ENCODE measurements around the gene AMMECR1.
A peak's percentile ranks its signal among the peaks of the same experiment; 100 is the strongest.
"Not testable (repeated sequence)": the region's sequence is repeated elsewhere in the genome, so short reads cannot be mapped to it uniquely, and the experiment has no call there.

AMMECR1 gene

DNA sequence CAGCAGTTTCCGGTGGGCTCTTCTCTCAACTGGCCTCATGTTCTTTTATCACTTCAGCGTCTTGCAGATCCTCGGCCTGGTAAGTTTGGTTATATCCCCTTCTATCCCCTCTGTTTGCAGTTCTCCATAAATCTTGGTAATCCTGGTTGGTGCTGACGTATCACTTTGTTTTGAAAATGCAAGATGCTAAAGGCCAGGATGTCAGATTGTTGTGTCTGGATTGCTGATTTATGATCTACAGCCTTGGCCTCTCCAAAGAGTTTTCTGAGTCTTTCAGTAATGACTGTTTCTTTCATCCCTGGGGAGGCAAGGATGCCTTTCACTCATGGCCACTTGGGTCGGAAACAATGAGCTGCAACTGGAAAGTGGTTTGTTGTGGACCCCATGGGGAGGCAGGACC lies 146.4 kb downstream of the AMMECR1 start:
- DNase-seq (ENCODE audit: low spot score), result no peak

DNA sequence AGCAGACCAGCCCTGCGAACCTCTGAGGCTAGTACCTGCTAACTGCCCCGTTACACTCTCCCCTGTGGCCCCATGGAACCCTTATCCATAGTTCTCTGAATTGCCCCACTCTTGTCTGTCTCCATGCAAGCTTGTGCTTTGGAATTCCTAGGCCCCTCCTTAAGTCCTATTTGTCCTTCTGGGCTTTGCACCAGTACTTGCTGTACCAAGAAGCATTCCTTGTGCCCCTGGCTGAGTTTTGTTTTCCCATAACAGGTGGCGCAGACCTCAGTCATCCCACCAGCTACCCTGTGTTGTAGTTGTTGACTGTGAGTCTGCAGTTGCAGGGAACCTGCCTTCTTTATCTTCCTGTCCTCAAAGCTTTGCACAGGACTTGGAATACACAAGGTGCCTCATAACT lies 147.9 kb downstream of the AMMECR1 start:
- no peak for DNase-seq (ENCODE audit: low spot score)

- DNase-seq (ENCODE audit: low spot score), result no peak
Observed at GRCh38 chrX:110168585-110168984, 149.3 kb downstream of the AMMECR1 start.

- DNase-seq (ENCODE audit: low spot score), result no peak
Observed at GRCh38 chrX:110167952-110168451, 149.9 kb downstream of the AMMECR1 start.

DNA sequence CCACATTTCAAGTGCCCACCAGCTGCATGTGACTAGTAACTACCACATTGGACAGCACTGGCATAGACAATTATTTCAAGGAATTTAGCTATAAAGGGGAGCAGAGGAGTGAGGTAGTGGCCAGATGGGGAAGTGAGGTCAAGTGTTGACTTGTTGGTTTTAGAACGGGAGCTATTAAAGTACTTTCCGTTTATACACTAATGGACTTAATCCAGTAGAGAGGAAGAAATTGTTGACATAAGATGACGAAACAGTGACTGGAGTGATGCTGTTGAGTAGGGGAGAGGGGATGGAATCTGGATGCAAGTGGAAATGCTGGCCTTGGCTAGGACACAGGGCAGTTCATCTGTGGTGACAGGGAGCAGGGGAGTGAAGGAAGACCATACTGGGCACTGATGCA lies 154.4 kb downstream of the AMMECR1 start:
- no peak for DNase-seq (ENCODE audit: low spot score)

DNA sequence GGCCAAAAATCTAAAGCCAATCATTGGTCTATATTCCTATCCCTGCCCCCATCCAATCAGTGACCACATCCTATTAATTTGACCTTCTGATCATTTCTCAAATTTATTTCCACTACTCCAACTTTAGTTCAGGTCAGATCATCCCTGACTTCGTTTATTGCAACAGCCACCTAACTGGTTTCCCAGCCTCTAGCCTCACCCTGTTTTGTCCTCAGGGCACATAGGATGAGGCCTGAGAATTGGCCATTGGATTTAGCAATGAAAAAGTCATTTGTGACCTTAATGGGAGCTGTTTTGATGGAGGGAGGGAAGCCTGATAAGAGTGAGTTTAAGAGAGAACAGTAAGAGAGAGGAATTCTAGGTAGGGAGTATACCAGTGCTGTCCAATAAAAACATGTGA lies 155.0 kb downstream of the AMMECR1 start:
- DNase-seq (ENCODE audit: low spot score), result no peak

- DNase-seq (ENCODE audit: low spot score), result no peak
Observed at GRCh38 chrX:110162131-110162530, 155.8 kb downstream of the AMMECR1 start.

DNA sequence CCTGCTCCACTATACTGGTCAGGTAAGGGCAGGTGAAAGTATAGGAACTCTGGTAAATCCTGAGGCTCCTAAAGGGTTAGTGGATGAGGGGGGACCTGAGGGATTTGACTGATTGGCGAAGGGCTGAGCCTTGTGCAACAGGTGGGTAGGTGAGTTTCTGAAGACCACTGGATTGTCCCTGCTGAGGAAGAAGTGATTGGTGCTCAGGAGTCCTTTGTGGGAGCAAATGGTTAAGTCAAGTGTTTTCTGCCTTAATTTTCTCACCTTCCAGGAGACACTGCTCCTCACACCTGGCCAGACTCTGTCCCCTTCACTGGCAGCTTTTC lies 156.6 kb downstream of the AMMECR1 start:
- no peak for DNase-seq (ENCODE audit: low spot score)

GRCh38 chrX:110159865-110160264 lies 158.0 kb downstream of the AMMECR1 start:
- DNase-seq (ENCODE audit: low spot score), result no peak

- DNase-seq (ENCODE audit: low spot score), result no peak
Observed at GRCh38 chrX:110159235-110159634, 158.7 kb downstream of the AMMECR1 start.

- DNase-seq (ENCODE audit: low spot score), result no peak
Observed at GRCh38 chrX:110157444-110157843, 160.4 kb downstream of the AMMECR1 start.

GRCh38 chrX:110156167-110156754 lies 161.6 kb downstream of the AMMECR1 start:
- DNase-seq (ENCODE audit: low spot score), result no peak

GRCh38 chrX:110155759-110156158 lies 162.1 kb downstream of the AMMECR1 start:
- no peak for DNase-seq (ENCODE audit: low spot score)

- not testable (repeated sequence) for DNase-seq (ENCODE audit: low spot score)
Observed at GRCh38 chrX:110154328-110154727, 163.6 kb downstream of the AMMECR1 start.

GRCh38 chrX:110153896-110154295 lies 164.0 kb downstream of the AMMECR1 start:
- no peak for DNase-seq (ENCODE audit: low spot score)

DNA sequence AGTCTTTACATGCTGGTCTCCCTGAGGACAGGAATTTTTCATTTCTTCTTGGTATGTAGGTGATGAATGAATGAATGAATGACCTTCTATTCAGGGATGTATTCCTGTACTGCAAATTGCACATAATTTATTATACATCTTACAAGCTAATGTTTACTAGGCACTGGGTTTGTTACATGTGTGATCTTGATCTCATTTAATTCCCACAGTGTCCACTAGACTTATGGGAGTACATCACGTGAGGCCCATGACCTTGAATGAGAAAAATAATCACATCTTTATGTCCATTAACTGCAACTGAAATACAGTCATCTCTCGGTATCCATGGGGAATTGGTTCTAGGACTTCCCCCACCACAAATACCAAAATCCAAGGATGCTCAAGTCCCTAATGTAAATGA lies 164.6 kb downstream of the AMMECR1 start:
- no peak for DNase-seq (ENCODE audit: low spot score)

DNA sequence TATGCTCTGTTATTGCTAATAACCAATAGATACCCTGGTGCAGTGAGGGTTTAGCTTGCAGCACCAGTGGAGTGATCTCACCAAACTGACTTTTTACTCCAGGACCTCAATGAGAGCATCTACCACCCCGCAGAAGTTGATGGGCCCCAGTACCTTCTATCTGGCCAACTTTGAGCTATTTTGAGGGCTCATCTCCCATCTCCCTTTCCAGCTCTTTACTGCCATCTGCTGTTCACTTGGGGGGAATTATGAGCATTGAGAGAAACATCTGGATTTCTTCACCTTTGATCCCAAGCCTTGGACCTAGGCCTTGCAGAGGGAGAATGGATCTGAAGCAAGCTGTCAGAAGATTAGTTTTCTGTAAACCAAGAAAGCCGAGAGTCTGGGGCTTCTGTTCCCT lies 171.4 kb downstream of the AMMECR1 start:
- peak; percentile 38 for DNase-seq (ENCODE audit: low spot score)

- peak; percentile 14 for DNase-seq (ENCODE audit: low spot score)
Observed at GRCh38 chrX:110145854-110146253, 172.0 kb downstream of the AMMECR1 start.

GRCh38 chrX:110145311-110145710 lies 172.6 kb downstream of the AMMECR1 start:
- DNase-seq (ENCODE audit: low spot score), result no peak

Small RNA genes lying within 50 kb of the gene (small RNA-seq; reads per million reads assigned to genes)
- gene GNG5P2, result 0 reads per million in 2 experiments
- 0.27 to 12.3 reads per million in 2 experiments for gene SNORD96B
